ENCODE results near the gene RHPN2. TPM values are rescaled to one million over a fixed set of nuclear protein-coding genes. Genes with fewer than 3 reads are reported as not detected.
A peak's percentile ranks its signal among the peaks of the same experiment; 100 is the strongest.

RHPN2 gene
- total RNA-seq, 2 experiments from 2014 or later: 5.1 to 5.7 TPM

- CTCF ChIA-PET: no interaction called here
- DNase-seq (no peak), ATAC-seq (no peak)
- H3K9me3 Mint-ChIP-seq (ENCODE audit: low read depth): no peaks in the 10 kb centered on the region
- no peak overlapping the region for H3K4me3 Mint-ChIP-seq
- peaks cover 62% of the 10 kb centered on the region for H3K36me3 Mint-ChIP-seq (ENCODE audit: low read depth)
- POLR2A ChIA-PET: no interaction called here
- intact Hi-C loops (cut with DNase I, micrococcal nuclease): no loop called here
- no peaks in the 10 kb centered on the region for H3K4me1 Mint-ChIP-seq
- H3K27ac Mint-ChIP-seq: no peak overlapping the region
- H3K27me3 Mint-ChIP-seq: no peaks in the 10 kb centered on the region
Measured at GRCh38 chr19:33093420-33094210, 28.9 kb upstream of the RHPN2 start.

GRCh38 chr19:33090179-33090578 is 25.5 kb upstream of the RHPN2 start:
- Mint-ChIP-seq H3K4me1 (no peaks in the 10 kb centered on the region), H3K9me3 (ENCODE audit: low read depth) (no peaks in the 10 kb centered on the region), H3K4me3 (no peak overlapping the region), H3K27ac (no peak overlapping the region), H3K27me3 (no peaks in the 10 kb centered on the region), H3K36me3 (ENCODE audit: low read depth) (peaks cover 43% of the 10 kb centered on the region)
- CTCF ChIA-PET: interaction anchor here (0.7 kb wide), 1 partner anchor 43 kb away, joined by 3 read pairs; no protein-coding TSS in a partner anchor
- ATAC-seq (no peak), DNase-seq (no peak)
- intact Hi-C loops (cut with DNase I, micrococcal nuclease): no loop called here
- POLR2A ChIA-PET: no interaction called here

DNA sequence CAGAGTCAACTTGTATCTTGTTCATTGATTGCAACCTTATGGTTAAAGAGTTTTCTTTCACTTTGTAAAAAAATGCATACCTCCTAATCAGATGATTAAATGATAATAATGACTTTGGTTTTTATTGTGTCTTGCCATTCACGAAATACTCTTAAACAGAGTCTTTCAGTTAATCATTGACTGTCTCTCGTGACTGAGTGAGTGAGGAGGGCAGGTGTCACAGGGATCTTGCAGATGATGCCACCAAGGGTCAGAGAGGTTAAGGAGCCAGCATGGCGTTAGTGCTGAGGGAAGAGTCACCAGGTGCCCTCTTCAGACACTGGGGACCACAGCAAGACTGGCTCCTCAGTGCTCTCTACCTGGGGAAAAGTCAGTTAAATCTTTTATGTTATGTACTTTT is 24.3 kb upstream of the RHPN2 start:
- ChIA-PET POLR2A (no interaction called here), CTCF (no interaction called here)
- Mint-ChIP-seq H3K4me3 (no peak overlapping the region), H3K27ac (no peak overlapping the region), H3K27me3 (no peaks in the 10 kb centered on the region), H3K9me3 (ENCODE audit: low read depth) (no peaks in the 10 kb centered on the region), H3K36me3 (ENCODE audit: low read depth) (peaks cover 36% of the 10 kb centered on the region), H3K4me1 (no peaks in the 10 kb centered on the region)
- no peak for ATAC-seq
- intact Hi-C loops (cut with DNase I, micrococcal nuclease): no loop called here
- no peak for DNase-seq

- ATAC-seq: no peak
- Mint-ChIP-seq H3K4me3 (no peak overlapping the region), H3K4me1 (peaks cover 6% of the 10 kb centered on the region), H3K36me3 (ENCODE audit: low read depth) (peaks cover 27% of the 10 kb centered on the region), H3K9me3 (ENCODE audit: low read depth) (no peaks in the 10 kb centered on the region), H3K27me3 (no peaks in the 10 kb centered on the region), H3K27ac (no peak overlapping the region)
- intact Hi-C loops (cut with DNase I, micrococcal nuclease): no loop called here
- POLR2A ChIA-PET: no interaction called here
- no peak for DNase-seq
- CTCF ChIA-PET: interaction anchor here (1.4 kb wide), 1 partner anchor 111 kb away, joined by 3 read pairs; no protein-coding TSS in a partner anchor
Measured at GRCh38 chr19:33086955-33087354, 22.3 kb upstream of the RHPN2 start.

- ATAC-seq: no peak
- Mint-ChIP-seq H3K27me3 (no peaks in the 10 kb centered on the region), H3K27ac (no peak overlapping the region), H3K4me3 (no peak overlapping the region), H3K36me3 (ENCODE audit: low read depth) (peaks cover 17% of the 10 kb centered on the region), H3K4me1 (peaks cover 16% of the 10 kb centered on the region), H3K9me3 (ENCODE audit: low read depth) (no peaks in the 10 kb centered on the region)
- no peak for DNase-seq
- intact Hi-C loops (cut with DNase I, micrococcal nuclease): no loop called here
- ChIA-PET POLR2A (interaction anchor here (0.6 kb wide), 1 partner anchor 9 kb away, joined by 5 read pairs; no protein-coding TSS in a partner anchor), CTCF (interaction anchor here (1.4 kb wide), 1 partner anchor 110 kb away, joined by 3 read pairs; no protein-coding TSS in a partner anchor)
Measured at GRCh38 chr19:33085570-33086128, 21.0 kb upstream of the RHPN2 start.

- POLR2A ChIA-PET: no interaction called here
- intact Hi-C loops (cut with DNase I, micrococcal nuclease): loop anchor here (1.0 to 2.0 kb wide), 9 partner anchors 17 to 676 kb away; partner anchors contain the start of genes FAAP24 (in 2 of the 2), ANKRD27 (in 1 of the 2), CEBPG (in 1 of the 2) and DPY19L3 (in 1 of the 2)
- H3K4me3 Mint-ChIP-seq: peak within 1 kb of the TSS; percentile 99
- CTCF ChIA-PET: interaction anchor here (0.9 to 1.3 kb wide), 4 partner anchors 9 to 481 kb away, joined by 3 to 5 read pairs (median 3); no protein-coding TSS in a partner anchor
- no peaks in the 10 kb centered on the region for H3K27me3 Mint-ChIP-seq
- ATAC-seq (peak; percentile 94), DNase-seq (peak; percentile 93)
- no peaks in the 10 kb centered on the region for H3K9me3 Mint-ChIP-seq (ENCODE audit: low read depth)
- peaks cover 16% of the 10 kb centered on the region for H3K4me1 Mint-ChIP-seq
- peak within 1 kb of the TSS; percentile 97 for H3K27ac Mint-ChIP-seq
- no peaks in the 10 kb centered on the region for H3K36me3 Mint-ChIP-seq (ENCODE audit: low read depth)
Measured at GRCh38 chr19:33080761-33081681, 16.3 kb upstream of the RHPN2 start, which contains the start of gene GPATCH1. Gene GPATCH1 (plus strand): TSS chr19:33081181. CDS start chr19:33081194, 13 bp downstream.

- Mint-ChIP-seq H3K36me3 (ENCODE audit: low read depth) (no peaks in the 10 kb centered on the region), H3K9me3 (ENCODE audit: low read depth) (no peaks in the 10 kb centered on the region), H3K27ac (no peak overlapping the region), H3K27me3 (peaks cover 2% of the 10 kb centered on the region), H3K4me1 (no peaks in the 10 kb centered on the region), H3K4me3 (no peak overlapping the region)
- ChIA-PET POLR2A (no interaction called here), CTCF (no interaction called here)
- intact Hi-C loops (cut with DNase I, micrococcal nuclease): no loop called here
- DNase-seq: no peak
- no peak for ATAC-seq
Measured at GRCh38 chr19:33075519-33075918, 10.8 kb upstream of the RHPN2 start.

GRCh38 chr19:33071887-33072286 is 7.2 kb upstream of the RHPN2 start:
- ChIA-PET CTCF (interaction anchor here (1.2 kb wide), 1 partner anchor 9 kb away, joined by 3 read pairs; the partner anchor contains the start of gene GPATCH1), POLR2A (interaction anchor here (0.6 kb wide), 1 partner anchor 128 kb away, joined by 3 read pairs; no protein-coding TSS in a partner anchor)
- DNase-seq (no peak), ATAC-seq (no peak)
- Mint-ChIP-seq H3K9me3 (ENCODE audit: low read depth) (no peaks in the 10 kb centered on the region), H3K4me1 (no peaks in the 10 kb centered on the region), H3K4me3 (no peak overlapping the region), H3K36me3 (ENCODE audit: low read depth) (no peaks in the 10 kb centered on the region), H3K27me3 (peaks cover 2% of the 10 kb centered on the region), H3K27ac (no peak overlapping the region)
- intact Hi-C loops (cut with DNase I, micrococcal nuclease): no loop called here

GRCh38 chr19:33067121-33067520 is 2.4 kb upstream of the RHPN2 start:
- H3K4me1 Mint-ChIP-seq: peaks cover 3% of the 10 kb centered on the region
- intact Hi-C loops (cut with DNase I, micrococcal nuclease): no loop called here
- ATAC-seq: no peak

GRCh38 chr19:33066543-33066942 is 1.9 kb upstream of the RHPN2 start:
- intact Hi-C loops (cut with DNase I, micrococcal nuclease): no loop called here
- CTCF ChIA-PET: interaction anchor here (1.1 kb wide), 1 partner anchor 15 kb away, joined by 3 read pairs; the partner anchor contains the start of gene GPATCH1
- ATAC-seq: no peak
- POLR2A ChIA-PET: interaction anchor here (0.5 kb wide), 1 partner anchor 145 kb away, joined by 3 read pairs; no protein-coding TSS in a partner anchor
- peak overlapping the region; percentile 7 for H3K4me3 Mint-ChIP-seq
- H3K27ac Mint-ChIP-seq: no peak overlapping the region
- H3K9me3 Mint-ChIP-seq (ENCODE audit: low read depth): no peaks in the 10 kb centered on the region
- no peak for DNase-seq
- peaks cover 3% of the 10 kb centered on the region for H3K4me1 Mint-ChIP-seq
- H3K27me3 Mint-ChIP-seq: peaks cover 21% of the 10 kb centered on the region
- H3K36me3 Mint-ChIP-seq (ENCODE audit: low read depth): no peaks in the 10 kb centered on the region

More at GRCh38 chr19:33067121-33067520, 2.4 kb upstream of the RHPN2 start:
- POLR2A ChIA-PET: interaction anchor here (0.5 kb wide), 1 partner anchor 145 kb away, joined by 3 read pairs; no protein-coding TSS in a partner anchor
- Mint-ChIP-seq H3K4me3 (no peak overlapping the region), H3K9me3 (ENCODE audit: low read depth) (no peaks in the 10 kb centered on the region), H3K27ac (no peak overlapping the region), H3K36me3 (ENCODE audit: low read depth) (no peaks in the 10 kb centered on the region), H3K27me3 (peaks cover 19% of the 10 kb centered on the region)
- CTCF ChIA-PET: interaction anchor here (0.6 to 1.1 kb wide), 2 partner anchors 14 to 178 kb away, joined by 3 read pairs; partner anchors contain the start of gene GPATCH1
- no peak for DNase-seq

DNA sequence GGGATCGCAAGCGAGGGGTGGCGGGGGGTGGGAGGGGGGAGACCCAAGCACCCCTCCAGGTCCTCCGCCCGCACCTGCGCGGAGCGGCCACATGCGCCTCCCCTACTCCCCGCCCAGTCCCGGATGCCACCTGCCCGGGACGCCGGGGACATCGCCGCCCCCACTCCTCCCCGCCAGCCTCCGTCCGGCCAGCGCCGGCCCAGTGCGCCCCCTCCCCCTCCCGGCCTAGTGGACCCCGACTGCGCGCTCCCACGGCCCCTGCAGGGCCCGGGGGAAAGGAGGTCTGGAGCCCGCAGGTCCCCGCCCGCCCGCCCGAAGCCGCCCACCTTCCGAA is 263 bp downstream of the RHPN2 start:
- DNase-seq (peak; percentile 60), ATAC-seq (peak; percentile 66)
- Mint-ChIP-seq H3K36me3 (ENCODE audit: low read depth) (no peaks in the 10 kb centered on the region), H3K9me3 (ENCODE audit: low read depth) (no peaks in the 10 kb centered on the region), H3K27ac (no peak overlapping the region), H3K27me3 (peaks cover 31% of the 10 kb centered on the region), H3K4me1 (peaks cover 3% of the 10 kb centered on the region), H3K4me3 (peak overlapping the region; percentile 67)
- ChIA-PET CTCF (interaction anchor here (0.6 kb wide), 1 partner anchor 63 kb away, joined by 4 read pairs; no protein-coding TSS in a partner anchor), POLR2A (no interaction called here)
- intact Hi-C loops (cut with DNase I, micrococcal nuclease): loop anchor here in 1 of 2 experiments (1.0 kb wide), 4 partner anchors 17 to 389 kb away; partner anchors contain the start of genes ANKRD27, FAAP24, GPATCH1 and RGS9BP
